ENCODE results near the gene POU5F1.

The POU5F1 gene

GRCh38 chr6:31178143-31179041, 7.9 kb upstream of the POU5F1 start:
- Histone ChIP-seq H3K9me3 (ENCODE audit: insufficient read depth, low read length, severe bottlenecking) (no peaks in the 10 kb centered on the region), H3K36me3 (ENCODE audit: insufficient read depth, low read length) (no peaks in the 10 kb centered on the region), H3K4me3 (ENCODE audit: low read depth in 1 of 2, low read length in 2 of 2) (no peak overlapping the region), H3K4me2 (ENCODE audit: insufficient read depth, low read length) (no peak overlapping the region), H3K79me2 (ENCODE audit: insufficient read depth, low read length) (no peaks in the 10 kb centered on the region), H2AFZ (ENCODE audit: low read depth, low read length) (no peak overlapping the region), H3K4me1 (ENCODE audit: insufficient read depth, low read length) (0 out of 2 replicates have a peak, but pooled peaks cover 3% of the 10 kb centered on the region), H3K9ac (ENCODE audit: low read depth, low read length) (no peak overlapping the region), H4K20me1 (ENCODE audit: insufficient read depth, low read length) (no peaks in the 10 kb centered on the region), H3K27me3 (ENCODE audit: insufficient read depth, low read length, poor library complexity) (no peaks in the 10 kb centered on the region), H3K27ac (ENCODE audit: low read length) (no peak overlapping the region)
- DNase-seq (no peak), ATAC-seq (ENCODE audit: insufficient read depth, low read depth) (no peak)
- TF ChIP-seq CTCF (IDR thresholded peaks at IDR 0.05; ENCODE audit: borderline replicate concordance, extremely low read depth, low read length, poor library complexity, severe bottlenecking) (no peak), EZH2 (IDR thresholded peaks at IDR 0.05; ENCODE audit: borderline replicate concordance, low read depth, low read length, severe bottlenecking) (no peak)

GRCh38 chr6:31175971-31176370, 5.5 kb upstream of the POU5F1 start:
- DNase-seq (peak; percentile 31), ATAC-seq (ENCODE audit: insufficient read depth, low read depth) (peak; percentile 83)
- H3K27me3 ChIP-seq (ENCODE audit: insufficient read depth, low read length, poor library complexity), result no peaks in the 10 kb centered on the region
- H3K79me2 ChIP-seq (ENCODE audit: insufficient read depth, low read length), result no peaks in the 10 kb centered on the region
- H2AFZ ChIP-seq (ENCODE audit: low read depth, low read length), result no peak overlapping the region
- H3K9ac ChIP-seq (ENCODE audit: low read depth, low read length), result no peak overlapping the region
- no peak overlapping the region for H3K4me3 ChIP-seq (ENCODE audit: low read depth in 1 of 2, low read length in 2 of 2)
- no peaks in the 10 kb centered on the region for H3K9me3 ChIP-seq (ENCODE audit: insufficient read depth, low read length, severe bottlenecking)
- no peaks in the 10 kb centered on the region for H3K36me3 ChIP-seq (ENCODE audit: insufficient read depth, low read length)
- no peak overlapping the region for H3K27ac ChIP-seq (ENCODE audit: low read length)
- H3K4me1 ChIP-seq (ENCODE audit: insufficient read depth, low read length), result 0 out of 2 replicates have a peak, but pooled peaks cover 3% of the 10 kb centered on the region
- no peak overlapping the region for H3K4me2 ChIP-seq (ENCODE audit: insufficient read depth, low read length)
- TF ChIP-seq CTCF (IDR thresholded peaks at IDR 0.05; ENCODE audit: borderline replicate concordance, extremely low read depth, low read length, poor library complexity, severe bottlenecking) (no peak), EZH2 (IDR thresholded peaks at IDR 0.05; ENCODE audit: borderline replicate concordance, low read depth, low read length, severe bottlenecking) (no peak)
- no peaks in the 10 kb centered on the region for H4K20me1 ChIP-seq (ENCODE audit: insufficient read depth, low read length)

GRCh38 chr6:31174378-31174777, 3.9 kb upstream of the POU5F1 start:
- H3K4me2 ChIP-seq (ENCODE audit: insufficient read depth, low read length), result no peak overlapping the region
- ATAC-seq (ENCODE audit: insufficient read depth, low read depth) (no peak), DNase-seq (no peak)
- no peak overlapping the region for H3K9ac ChIP-seq (ENCODE audit: low read depth, low read length)
- H2AFZ ChIP-seq (ENCODE audit: low read depth, low read length), result no peak overlapping the region
- no peaks in the 10 kb centered on the region for H3K9me3 ChIP-seq (ENCODE audit: insufficient read depth, low read length, severe bottlenecking)
- H3K79me2 ChIP-seq (ENCODE audit: insufficient read depth, low read length), result no peaks in the 10 kb centered on the region
- H4K20me1 ChIP-seq (ENCODE audit: insufficient read depth, low read length), result no peaks in the 10 kb centered on the region
- H3K27ac ChIP-seq (ENCODE audit: low read length), result no peak overlapping the region
- TF ChIP-seq CTCF (IDR thresholded peaks at IDR 0.05; ENCODE audit: borderline replicate concordance, extremely low read depth, low read length, poor library complexity, severe bottlenecking) (no peak), EZH2 (IDR thresholded peaks at IDR 0.05; ENCODE audit: borderline replicate concordance, low read depth, low read length, severe bottlenecking) (no peak)
- no peaks in the 10 kb centered on the region for H3K36me3 ChIP-seq (ENCODE audit: insufficient read depth, low read length)
- H3K4me1 ChIP-seq (ENCODE audit: insufficient read depth, low read length), result 0 out of 2 replicates have a peak, but pooled peaks cover 3% of the 10 kb centered on the region
- no peaks in the 10 kb centered on the region for H3K27me3 ChIP-seq (ENCODE audit: insufficient read depth, low read length, poor library complexity)
- H3K4me3 ChIP-seq (ENCODE audit: low read depth in 1 of 2, low read length in 2 of 2), result no peak overlapping the region

All from DND-41 (cell line).